Liver (tissue), 9 donors: ENCODE data around the gene GATB. TPM values are rescaled to one million over a fixed set of nuclear protein-coding genes. Genes with fewer than 3 reads are reported as not detected.

Experiments used
- DNase-seq: peaks from one replicate; pipeline ENCODE4 v3.0.0-alpha.2; 2017; ENCODE audit warnings: low spot score
- H3K27ac ChIP-seq, 2 donors: one replicate each; pipeline ENCODE4 v1.7.0; 2013; ENCODE audit warnings: inconsistent platforms in 2 of 2, low read length in 2 of 2, control low read depth in 1 of 2, low read depth in 1 of 2, mild to moderate bottlenecking in 1 of 2
- H3K27me3 ChIP-seq, 4 donors: one replicate each; pipeline versions ENCODE4 v1.6.1 to v1.7.0; 2013; ENCODE audit warnings: low read length in 3 of 4, inconsistent platforms in 1 of 4, mild to moderate bottlenecking in 1 of 4, moderate library complexity in 1 of 4; ENCODE audit not compliant: control insufficient read depth in 4 of 4, insufficient read depth in 4 of 4
- H3K36me3 ChIP-seq, 4 donors: one replicate each; pipeline versions ENCODE4 v1.6.1 to v1.7.0; 2013; ENCODE audit warnings: low read length in 3 of 4, mild to moderate bottlenecking in 3 of 4, low read depth in 1 of 4, moderate library complexity in 1 of 4; ENCODE audit not compliant: control insufficient read depth in 4 of 4, insufficient read depth in 3 of 4
- H3K4me1 ChIP-seq, 4 donors: one replicate each; pipeline versions ENCODE4 v1.6.1 to v1.7.0; 2013; ENCODE audit warnings: low read length in 3 of 4, mild to moderate bottlenecking in 3 of 4, moderate library complexity in 1 of 4; ENCODE audit not compliant: control insufficient read depth in 4 of 4, insufficient read depth in 4 of 4
- H3K4me3 ChIP-seq, 3 donors: one replicate each; pipeline versions ENCODE4 v1.6.1 to v1.7.0; 2013; ENCODE audit warnings: low read length in 3 of 3, control low read depth in 1 of 3, low read depth in 1 of 3, mild to moderate bottlenecking in 1 of 3
- H3K9ac ChIP-seq, 2 donors: one replicate each; pipeline ENCODE4 v1.7.0; 2013; ENCODE audit warnings: low read length in 2 of 2, mild to moderate bottlenecking in 2 of 2, moderate library complexity in 2 of 2, control low read depth in 1 of 2, low read depth in 1 of 2
- H3K9me3 ChIP-seq, 4 donors: one replicate each; pipeline versions ENCODE4 v1.6.1 to v1.7.0; 2013; ENCODE audit warnings: low read length in 3 of 4; ENCODE audit not compliant: control insufficient read depth in 4 of 4
- ATF3 ChIP-seq: IDR thresholded peaks from 2 replicates; pipeline ENCODE4 v1.6.1; 2016; ENCODE audit warnings: antibody characterized with exemption
- CTCF ChIP-seq: fragments of 150-350 bp; IDR thresholded peaks from 2 replicates; pipeline ENCODE4 v1.5.1; 2017; ENCODE audit warnings: improper control_type of control experiment, low read depth, low read length; ENCODE audit not compliant: missing input control
- EGR1 ChIP-seq, 2 donors: IDR thresholded peaks; 2 replicates each; pipeline ENCODE4 v1.6.1; 2016 to 2018; ENCODE audit warnings: antibody characterized with exemption in 2 of 2, low read depth in 2 of 2
- FOXA1 ChIP-seq: IDR thresholded peaks from 2 replicates; pipeline ENCODE4 v1.6.1; 2016; ENCODE audit warnings: antibody characterized with exemption
- FOXA2 ChIP-seq: IDR thresholded peaks from 2 replicates; pipeline ENCODE4 v1.6.1; 2016; ENCODE audit warnings: antibody characterized with exemption
- GABPA ChIP-seq, 2 donors: IDR thresholded peaks in 1 of 2; conservative IDR thresholded peaks in 1 of 2; 2 replicates each; pipeline ENCODE4 v1.6.1; 2016; ENCODE audit warnings: antibody characterized with exemption in 2 of 2, mild to moderate bottlenecking in 1 of 2, moderate library complexity in 1 of 2
- HNF4A ChIP-seq, 2 donors: conservative IDR thresholded peaks; 2 replicates each; pipeline ENCODE4 v1.6.1; 2016; ENCODE audit warnings: antibody characterized with exemption in 2 of 2, mild to moderate bottlenecking in 2 of 2
- HNF4G ChIP-seq: IDR thresholded peaks from 2 replicates; pipeline ENCODE4 v1.6.1; 2016; ENCODE audit warnings: antibody characterized with exemption
- JUND ChIP-seq, 2 donors: IDR thresholded peaks; 2 replicates each; pipeline ENCODE4 v1.6.1; 2016; ENCODE audit warnings: antibody characterized with exemption in 2 of 2
- MAX ChIP-seq: IDR thresholded peaks from 2 replicates; pipeline ENCODE4 v1.6.1; 2016; ENCODE audit warnings: antibody characterized with exemption
- NR2F2 ChIP-seq: IDR thresholded peaks from 2 replicates; pipeline ENCODE4 v1.6.1; 2016; ENCODE audit warnings: antibody characterized with exemption
- RAD21 ChIP-seq, 2 donors: IDR thresholded peaks; 2 replicates each; pipeline ENCODE4 v1.6.1; 2016; ENCODE audit warnings: antibody characterized with exemption in 2 of 2, mild to moderate bottlenecking in 2 of 2
- REST ChIP-seq: IDR thresholded peaks from 2 replicates; pipeline ENCODE4 v1.6.1; 2016; ENCODE audit warnings: antibody characterized with exemption, mild to moderate bottlenecking
- RXRA ChIP-seq, 2 donors: IDR thresholded peaks; 2 replicates each; pipeline ENCODE4 v1.6.1; 2017 to 2018; ENCODE audit warnings: antibody characterized with exemption in 2 of 2, mild to moderate bottlenecking in 1 of 2
- SP1 ChIP-seq: IDR thresholded peaks from 2 replicates; pipeline ENCODE4 v1.6.1; 2018; ENCODE audit warnings: antibody characterized with exemption, mild to moderate bottlenecking
- TAF1 ChIP-seq: conservative IDR thresholded peaks from 2 replicates; pipeline ENCODE4 v1.6.1; 2016; ENCODE audit warnings: antibody characterized with exemption, mild to moderate bottlenecking
- YY1 ChIP-seq: IDR thresholded peaks from 2 replicates; pipeline ENCODE4 v1.6.1; 2016; ENCODE audit warnings: antibody characterized with exemption, mild to moderate bottlenecking
- WGBS: extraction: QIAGEN DNeasy Blood & Tissue Kit; methylation state at CpG from one replicate; pipeline ENCODE4 v1.1.7; 2013; 5-methylcytosine and 5-hydroxymethylcytosine counted together
- polyA plus RNA-seq, 2 donors: library from polyadenylated mRNA; stranded (reverse) in 1 of 2; unstranded in 1 of 2; fragments of 200-250 nt in 1 of 2; fragments of >200 nt in 1 of 2; fragmentation: Nextera tagmentation in 1 of 2; extraction: Ambion mirVana in 1 of 2; gene quantifications; one replicate each; pipeline versions ENCODE4 v1.2.1 to v1.2.3, GENCODE V29; 2013 to 2015
- total RNA-seq, 2 donors: library from RNA; depleted of rRNA; stranded (reverse); fragments of >200 nt; gene quantifications; one replicate each; pipeline ENCODE4 v1.2.3, GENCODE V29; 2014
- TF ChIP-seq, protein P1 (sequence below): IDR thresholded peaks from 2 replicates; pipeline ENCODE4 v1.6.1; 2016; ENCODE audit warnings: antibody characterized with exemption
- donor health status: healthy.
- donor health status: healthy.
- donor health status: healthy.
- donor health status: healthy.
- donor health status: healthy.

Gene GATB
- total and polyA plus RNA-seq, 4 donors, result 10.4 to 17.3 (median 12.5) TPM

- no peak for TF ChIP-seq JUND (IDR thresholded peaks at IDR 0.05)
- TF ChIP-seq EGR1 (IDR thresholded peaks at IDR 0.05; ENCODE audit: low read depth in 2 of 2), result no peak
- TF ChIP-seq MAX, result no peak
- TF ChIP-seq RXRA (IDR thresholded peaks at IDR 0.05), result no peak
- TF ChIP-seq GABPA (IDR thresholded peaks at IDR 0.05 in 1 of 2, conservative IDR thresholded peaks at IDR 0.05 in 1 of 2), result no peak
- TF ChIP-seq SP1, result no peak
- Histone ChIP-seq H3K27me3 (no peaks in the 10 kb centered on the region), H3K27ac (no peak overlapping the region), H3K9ac (no peak overlapping the region), H3K4me1 (no peaks in the 10 kb centered on the region), H3K9me3 (no peaks in the 10 kb centered on the region), H3K4me3 (no peak overlapping the region), H3K36me3 (peaks cover 2 to 12% (median 7%) of the 10 kb centered on the region in 4 donors)
- no peak for DNase-seq
- WGBS, result 95% methylated on average over 8 of the region's 8 CpGs
Observed at GRCh38 chr4:151719956-151720334, 40.9 kb downstream of the GATB start.

- no peaks in the 10 kb centered on the region for H3K4me1 ChIP-seq
- H3K9me3 ChIP-seq, result no peaks in the 10 kb centered on the region
- no peak overlapping the region for H3K9ac ChIP-seq
- no peak overlapping the region for H3K4me3 ChIP-seq
- H3K27ac ChIP-seq, result no peak overlapping the region
- TF ChIP-seq JUND (IDR thresholded peaks at IDR 0.05) (no peak), CTCF (no peak), YY1 (no peak), MAX (no peak), HNF4A (conservative IDR thresholded peaks at IDR 0.05) (no peak), ATF3 (no peak), RAD21 (IDR thresholded peaks at IDR 0.05) (no peak), SP1 (no peak), FOXA2 (no peak), REST (no peak), FOXA1 (no peak), NR2F2 (no peak), TAF1 (no peak), EGR1 (IDR thresholded peaks at IDR 0.05; ENCODE audit: low read depth in 2 of 2) (no peak), GABPA (IDR thresholded peaks at IDR 0.05 in 1 of 2, conservative IDR thresholded peaks at IDR 0.05 in 1 of 2) (no peak), RXRA (IDR thresholded peaks at IDR 0.05) (no peak), HNF4G (no peak)
- TF ChIP-seq, protein P1, sequence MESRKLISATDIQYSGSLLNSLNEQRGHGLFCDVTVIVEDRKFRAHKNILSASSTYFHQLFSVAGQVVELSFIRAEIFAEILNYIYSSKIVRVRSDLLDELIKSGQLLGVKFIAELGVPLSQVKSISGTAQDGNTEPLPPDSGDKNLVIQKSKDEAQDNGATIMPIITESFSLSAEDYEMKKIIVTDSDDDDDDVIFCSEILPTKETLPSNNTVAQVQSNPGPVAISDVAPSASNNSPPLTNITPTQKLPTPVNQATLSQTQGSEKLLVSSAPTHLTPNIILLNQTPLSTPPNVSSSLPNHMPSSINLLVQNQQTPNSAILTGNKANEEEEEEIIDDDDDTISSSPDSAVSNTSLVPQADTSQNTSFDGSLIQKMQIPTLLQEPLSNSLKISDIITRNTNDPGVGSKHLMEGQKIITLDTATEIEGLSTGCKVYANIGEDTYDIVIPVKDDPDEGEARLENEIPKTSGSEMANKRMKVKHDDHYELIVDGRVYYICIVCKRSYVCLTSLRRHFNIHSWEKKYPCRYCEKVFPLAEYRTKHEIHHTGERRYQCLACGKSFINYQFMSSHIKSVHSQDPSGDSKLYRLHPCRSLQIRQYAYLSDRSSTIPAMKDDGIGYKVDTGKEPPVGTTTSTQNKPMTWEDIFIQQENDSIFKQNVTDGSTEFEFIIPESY, result no peak
- H3K36me3 ChIP-seq, result peaks cover 2 to 13% (median 8%) of the 10 kb centered on the region in 4 donors
- DNase-seq, result no peak
- WGBS, result 94% methylated on average over 19 of the region's 19 CpGs
- H3K27me3 ChIP-seq, result no peaks in the 10 kb centered on the region
Observed at GRCh38 chr4:151718984-151719955, 41.5 kb downstream of the GATB start.
